GM23338 (cell line): ENCODE data around the gene KDM6B. TPM values are rescaled to one million over a fixed set of nuclear protein-coding genes. Genes with fewer than 3 reads are reported as not detected.

Experiments used
- ATAC-seq: fragments of 200-7000 bp; cut with Tn5 transposase; 3 replicates; pipeline ENCODE4 v1.9.1; 2020
- DNase-seq: peaks from one replicate; pipeline ENCODE4 v3.0.0-alpha.2; 2015; ENCODE audit warnings: low spot score
- H2AFZ ChIP-seq: fragments of 200-600 bp; sonication (generic); 2 replicates; pipeline ENCODE4 v1.8.0; 2016; ENCODE audit warnings: antibody characterized with exemption, mild to moderate bottlenecking, moderate library complexity
- H3F3A ChIP-seq: fragments of 200-600 bp; sonication (generic); replicated peaks from 2 replicates; pipeline ENCODE4 v1.8.0; 2017; ENCODE audit warnings: antibody characterized with exemption, mixed run types, low read depth
- H3K27ac ChIP-seq: fragments of 200-600 bp; sonication (generic); 2 replicates; pipeline ENCODE4 v1.6.1; 2016; ENCODE audit warnings: low read depth
- H3K27me3 ChIP-seq: fragments of 200-600 bp; sonication (generic); 2 replicates; pipeline ENCODE4 v1.8.0; 2016; ENCODE audit warnings: mild to moderate bottlenecking, mixed run types, moderate library complexity; ENCODE audit not compliant: insufficient read depth
- H3K36me3 ChIP-seq: fragments of 200-600 bp; sonication (generic); 2 replicates; pipeline ENCODE4 v1.8.0; 2016; ENCODE audit warnings: mild to moderate bottlenecking; ENCODE audit not compliant: insufficient read depth
- H3K4me1 ChIP-seq: fragments of 200-600 bp; sonication (generic); 2 replicates; pipeline ENCODE4 v1.8.0; 2016; ENCODE audit warnings: mild to moderate bottlenecking, moderate library complexity; ENCODE audit not compliant: insufficient read depth
- H3K4me2 ChIP-seq: fragments of 200-600 bp; sonication (generic); 2 replicates; pipeline ENCODE4 v1.7.1; 2017; ENCODE audit warnings: mixed run types
- H3K4me3 ChIP-seq: fragments of 200-600 bp; sonication (generic); 2 replicates; pipeline ENCODE4 v1.6.1; 2016; ENCODE audit warnings: mixed run types
- H3K79me2 ChIP-seq: fragments of 200-600 bp; sonication (generic); replicated peaks from 2 replicates; pipeline ENCODE4 v1.8.0; 2017; ENCODE audit warnings: mild to moderate bottlenecking; ENCODE audit not compliant: insufficient read depth
- H3K9me2 ChIP-seq: fragments of 200-600 bp; sonication (generic); 2 replicates; pipeline ENCODE4 v1.8.0; 2017; ENCODE audit not compliant: insufficient read depth
- H4K20me1 ChIP-seq: fragments of 200-600 bp; sonication (generic); replicated peaks from 2 replicates; pipeline ENCODE4 v1.8.0; 2017; ENCODE audit warnings: mild to moderate bottlenecking; ENCODE audit not compliant: insufficient read depth
- H3K27ac Mint-ChIP-seq: 2 replicates; pipeline ENCODE4 v1.8.0; 2020; ENCODE audit warnings: inconsistent platforms, mild to moderate bottlenecking, moderate library complexity, mixed read lengths
- H3K27me3 Mint-ChIP-seq: 3 replicates; pipeline ENCODE4 v1.8.0; 2022; ENCODE audit warnings: low read depth, mild to moderate bottlenecking, moderate library complexity, mixed read lengths, inconsistent platforms; ENCODE audit not compliant: insufficient read depth, poor library complexity
- H3K36me3 Mint-ChIP-seq: 3 replicates; pipeline ENCODE4 v1.8.0; 2021; ENCODE audit warnings: low read depth, mild to moderate bottlenecking, inconsistent platforms, moderate library complexity, mixed read lengths
- H3K4me1 Mint-ChIP-seq: 3 replicates; pipeline ENCODE4 v1.8.0; 2020; ENCODE audit warnings: mild to moderate bottlenecking, inconsistent platforms, mixed read lengths
- H3K4me3 Mint-ChIP-seq: 3 replicates; pipeline ENCODE4 v1.8.0; 2021; ENCODE audit warnings: moderate library complexity, mild to moderate bottlenecking, inconsistent platforms, mixed read lengths
- H3K9me3 Mint-ChIP-seq: 3 replicates; pipeline ENCODE4 v1.8.0; 2020; ENCODE audit warnings: moderate library complexity, mild to moderate bottlenecking, inconsistent platforms, mixed read lengths
- CREB1 ChIP-seq: fragments of 250-450 bp; sonication (Bioruptor Pico); IDR thresholded peaks from 2 replicates; pipeline ENCODE4 v1.5.0; 2020; ENCODE audit warnings: low read depth, mild to moderate bottlenecking, moderate library complexity
- EZH2 ChIP-seq: fragments of 200-600 bp; sonication (generic); IDR thresholded peaks from one replicate; pipeline ENCODE4 v1.8.0; 2017; ENCODE audit warnings: antibody characterized with exemption, mild to moderate bottlenecking, low read depth; ENCODE audit not compliant: unreplicated experiment
- EZH2phosphoT487 ChIP-seq: fragments of 200-600 bp; sonication (generic); IDR thresholded peaks from one replicate; pipeline ENCODE4 v1.8.1; 2018; ENCODE audit warnings: antibody characterized with exemption; ENCODE audit not compliant: unreplicated experiment
- JUNB ChIP-seq: IDR thresholded peaks from one replicate; pipeline ENCODE4 v1.6.1; 2016; ENCODE audit warnings: antibody characterized with exemption; ENCODE audit not compliant: unreplicated experiment
- NANOG ChIP-seq: IDR thresholded peaks from 2 replicates; pipeline ENCODE4 v1.6.1; 2016; ENCODE audit warnings: antibody characterized with exemption, borderline replicate concordance
- POLR2AphosphoS5 ChIP-seq: IDR thresholded peaks from 2 replicates; pipeline ENCODE4 v1.6.1; 2016; ENCODE audit warnings: antibody characterized with exemption, low read depth
- STAT1 ChIP-seq: IDR thresholded peaks from one replicate; pipeline ENCODE4 v1.6.1; 2016; ENCODE audit warnings: antibody characterized with exemption; ENCODE audit not compliant: unreplicated experiment
- ZNF114 ChIP-seq: fragments of 250-450 bp; sonication (Bioruptor Pico); IDR thresholded peaks from 2 replicates; pipeline ENCODE4 v1.5.0; 2020; ENCODE audit warnings: mild to moderate bottlenecking, moderate library complexity
- ZNF331 ChIP-seq: fragments of 250-450 bp; sonication (Bioruptor Pico); IDR thresholded peaks from 2 replicates; pipeline ENCODE4 v1.5.0; 2020; ENCODE audit warnings: low read depth, mild to moderate bottlenecking, moderate library complexity
- polyA plus RNA-seq: library from polyadenylated mRNA; unstranded; fragments of >200 nt; fragmentation: Nextera tagmentation; extraction: Ambion mirVana; gene quantifications from 2 replicates; pipeline ENCODE4 v1.2.1, GENCODE V29; 2016
- total RNA-seq: library from RNA; depleted of rRNA; stranded (reverse); fragments of >200 nt; shearing (Covaris generic); gene quantifications from 2 replicates; pipeline ENCODE4 v1.2.3, GENCODE V29; 2014
- TF ChIP-seq, protein P1 (sequence below): IDR thresholded peaks from 2 replicates; pipeline ENCODE4 v1.6.1; 2016; ENCODE audit warnings: antibody characterized with exemption
- TF ChIP-seq, protein P2 (sequence below), 2 experiments: fragments of 200-600 bp in 1 of 2; sonication (generic) in 1 of 2; conservative IDR thresholded peaks; 2 replicates each; pipeline versions ENCODE4 v1.5.1 to v1.6.1; 2016 to 2017; ENCODE audit warnings: antibody characterized with exemption in 2 of 2, low read depth in 2 of 2, mild to moderate bottlenecking in 2 of 2, moderate library complexity in 1 of 2
- TF ChIP-seq, protein P3 (sequence below): IDR thresholded peaks from one replicate; pipeline ENCODE4 v1.6.1; 2018; ENCODE audit warnings: antibody characterized with exemption; ENCODE audit not compliant: unreplicated experiment

Gene KDM6B
- total and polyA plus RNA-seq, 2 experiments from 2014 or later = 1.1 to 1.4 TPM

DNA sequence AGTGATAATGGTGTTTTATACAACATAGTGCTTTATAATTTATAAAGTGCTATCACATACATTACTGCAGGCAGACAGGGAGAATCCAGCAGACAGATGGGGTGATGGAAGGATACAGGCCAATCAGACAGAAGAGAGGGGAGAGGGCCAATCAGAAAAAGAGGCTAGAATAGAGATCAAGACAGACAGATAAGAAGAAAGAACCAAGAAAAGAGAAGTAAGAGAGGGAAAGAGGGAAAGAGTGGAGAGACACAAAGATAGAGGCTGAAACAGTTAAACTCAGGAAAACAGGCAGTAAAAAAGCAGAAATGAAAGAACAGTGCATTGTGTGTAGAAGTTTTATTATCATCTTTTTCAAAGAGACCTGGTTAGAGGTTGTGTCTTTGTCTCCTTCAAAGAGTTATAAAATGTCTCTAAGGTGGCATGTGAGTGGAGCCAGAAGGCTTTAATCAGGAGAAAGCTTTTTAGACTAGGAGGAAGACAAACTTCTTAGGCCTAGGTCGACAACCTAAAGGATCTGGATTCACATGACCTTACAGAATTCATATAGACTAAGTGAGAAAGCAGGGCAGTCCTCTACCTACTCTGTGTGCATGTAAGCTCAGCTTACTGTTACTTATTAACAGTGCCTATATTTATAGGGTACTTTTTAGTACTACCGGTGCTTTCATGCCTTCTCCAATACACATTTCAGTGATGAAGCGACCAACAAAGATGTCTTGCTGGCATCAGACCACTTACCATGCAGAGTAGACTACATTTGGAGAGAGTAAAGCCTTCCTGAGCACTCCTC is 46.3 kb downstream of the KDM6B start:
- Histone ChIP-seq H3K4me1 (peaks cover 15% of the 10 kb centered on the region; the same call in 1 of the 2 replicates), H3K36me3 (no peaks in the 10 kb centered on the region), H3K27me3 (peaks cover 40% of the 10 kb centered on the region), H3K79me2 (no peaks in the 10 kb centered on the region), H3K27ac (no peak overlapping the region), H4K20me1 (no peaks in the 10 kb centered on the region), H2AFZ (no peak overlapping the region), H3F3A (no peaks in the 10 kb centered on the region), H3K4me2 (no peak overlapping the region), H3K4me3 (no peak overlapping the region), H3K9me2 (no peaks in the 10 kb centered on the region)
- no peak overlapping the region for H3K27ac Mint-ChIP-seq
- no peaks in the 10 kb centered on the region; the same call in 2 of the 3 replicates for H3K9me3 Mint-ChIP-seq
- H3K4me3 Mint-ChIP-seq = no peak overlapping the region
- ATAC-seq (no peak), DNase-seq (no peak)
- TF ChIP-seq JUNB (no peak), CREB1 (CRISPR knock-in tag) (no peak), POLR2AphosphoS5 (no peak), EZH2phosphoT487 (no peak), ZNF114 (CRISPR knock-in tag) (no peak), STAT1 (no peak), EZH2 (no peak)
- TF ChIP-seq, protein P1, sequence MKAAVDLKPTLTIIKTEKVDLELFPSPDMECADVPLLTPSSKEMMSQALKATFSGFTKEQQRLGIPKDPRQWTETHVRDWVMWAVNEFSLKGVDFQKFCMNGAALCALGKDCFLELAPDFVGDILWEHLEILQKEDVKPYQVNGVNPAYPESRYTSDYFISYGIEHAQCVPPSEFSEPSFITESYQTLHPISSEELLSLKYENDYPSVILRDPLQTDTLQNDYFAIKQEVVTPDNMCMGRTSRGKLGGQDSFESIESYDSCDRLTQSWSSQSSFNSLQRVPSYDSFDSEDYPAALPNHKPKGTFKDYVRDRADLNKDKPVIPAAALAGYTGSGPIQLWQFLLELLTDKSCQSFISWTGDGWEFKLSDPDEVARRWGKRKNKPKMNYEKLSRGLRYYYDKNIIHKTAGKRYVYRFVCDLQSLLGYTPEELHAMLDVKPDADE = no peak
- peaks cover 3% of the 10 kb centered on the region; the same call in 1 of the 3 replicates for H3K4me1 Mint-ChIP-seq
- H3K27me3 Mint-ChIP-seq = peaks cover 2% of the 10 kb centered on the region
- H3K36me3 Mint-ChIP-seq = no peaks in the 10 kb centered on the region

DNA sequence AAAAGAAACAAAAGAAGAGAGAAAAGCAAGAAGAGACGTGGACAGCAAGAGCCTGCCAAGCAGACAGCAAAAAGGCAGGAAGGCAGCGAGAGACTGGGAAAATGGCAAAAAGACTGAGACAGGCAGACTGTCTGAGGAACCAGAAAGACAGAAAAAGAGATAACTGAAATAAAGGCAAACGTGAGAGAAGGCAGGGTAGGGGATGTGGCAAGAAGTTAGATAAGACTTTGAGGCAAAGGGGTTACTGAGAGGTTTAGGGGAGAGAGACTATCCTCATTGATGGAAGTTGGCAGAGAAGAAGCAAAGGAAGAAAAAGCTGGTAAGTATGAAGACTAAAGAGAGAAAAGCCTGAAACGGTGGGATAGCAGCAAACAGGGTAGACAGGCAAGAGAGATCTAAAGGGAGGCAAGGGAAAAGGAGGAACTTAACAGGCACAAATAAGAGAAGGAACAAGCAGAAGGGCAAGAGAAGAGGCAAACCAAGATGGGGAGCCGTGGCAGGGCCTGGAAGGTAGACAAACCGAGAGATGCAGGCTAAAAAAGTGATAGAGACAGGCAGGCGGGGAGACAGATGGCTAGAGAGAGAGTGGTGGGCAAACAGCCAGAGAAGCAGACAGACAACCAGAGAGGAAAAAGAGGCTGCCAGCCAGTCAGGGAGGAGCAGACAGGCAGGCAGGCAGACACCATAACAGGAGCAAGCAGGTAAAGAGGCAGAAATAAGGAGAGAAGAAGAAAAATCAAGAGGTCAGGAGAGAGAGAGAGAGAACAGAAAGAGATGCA is 47.4 kb downstream of the KDM6B start:
- H3K4me1 ChIP-seq = peaks cover 20% of the 10 kb centered on the region; the same call in 1 of the 2 replicates
- Mint-ChIP-seq H3K27ac (no peak overlapping the region), H3K4me1 (peaks cover 3% of the 10 kb centered on the region; the same call in 1 of the 3 replicates), H3K4me3 (no peak overlapping the region), H3K36me3 (no peaks in the 10 kb centered on the region; the same call in 2 of the 3 replicates), H3K27me3 (peaks cover 2% of the 10 kb centered on the region), H3K9me3 (no peaks in the 10 kb centered on the region; the same call in 2 of the 3 replicates)
- H3K27me3 ChIP-seq = peaks cover 51% of the 10 kb centered on the region
- H4K20me1 ChIP-seq = no peaks in the 10 kb centered on the region
- no peaks in the 10 kb centered on the region for H3K9me2 ChIP-seq
- H3K79me2 ChIP-seq = no peaks in the 10 kb centered on the region
- DNase-seq = no peak
- peaks cover 5% of the 10 kb centered on the region for H3F3A ChIP-seq
- H3K4me3 ChIP-seq = no peak overlapping the region
- no peak overlapping the region for H3K27ac ChIP-seq
- no peak overlapping the region for H3K4me2 ChIP-seq
- H3K36me3 ChIP-seq = no peaks in the 10 kb centered on the region
- ATAC-seq = no peak
- no peak overlapping the region for H2AFZ ChIP-seq
- TF ChIP-seq, protein P2, sequence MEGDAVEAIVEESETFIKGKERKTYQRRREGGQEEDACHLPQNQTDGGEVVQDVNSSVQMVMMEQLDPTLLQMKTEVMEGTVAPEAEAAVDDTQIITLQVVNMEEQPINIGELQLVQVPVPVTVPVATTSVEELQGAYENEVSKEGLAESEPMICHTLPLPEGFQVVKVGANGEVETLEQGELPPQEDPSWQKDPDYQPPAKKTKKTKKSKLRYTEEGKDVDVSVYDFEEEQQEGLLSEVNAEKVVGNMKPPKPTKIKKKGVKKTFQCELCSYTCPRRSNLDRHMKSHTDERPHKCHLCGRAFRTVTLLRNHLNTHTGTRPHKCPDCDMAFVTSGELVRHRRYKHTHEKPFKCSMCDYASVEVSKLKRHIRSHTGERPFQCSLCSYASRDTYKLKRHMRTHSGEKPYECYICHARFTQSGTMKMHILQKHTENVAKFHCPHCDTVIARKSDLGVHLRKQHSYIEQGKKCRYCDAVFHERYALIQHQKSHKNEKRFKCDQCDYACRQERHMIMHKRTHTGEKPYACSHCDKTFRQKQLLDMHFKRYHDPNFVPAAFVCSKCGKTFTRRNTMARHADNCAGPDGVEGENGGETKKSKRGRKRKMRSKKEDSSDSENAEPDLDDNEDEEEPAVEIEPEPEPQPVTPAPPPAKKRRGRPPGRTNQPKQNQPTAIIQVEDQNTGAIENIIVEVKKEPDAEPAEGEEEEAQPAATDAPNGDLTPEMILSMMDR (conservative IDR thresholded peaks at IDR 0.05; ENCODE audit: low read depth in 2 of 2) = no peak
- TF ChIP-seq, protein P3, sequence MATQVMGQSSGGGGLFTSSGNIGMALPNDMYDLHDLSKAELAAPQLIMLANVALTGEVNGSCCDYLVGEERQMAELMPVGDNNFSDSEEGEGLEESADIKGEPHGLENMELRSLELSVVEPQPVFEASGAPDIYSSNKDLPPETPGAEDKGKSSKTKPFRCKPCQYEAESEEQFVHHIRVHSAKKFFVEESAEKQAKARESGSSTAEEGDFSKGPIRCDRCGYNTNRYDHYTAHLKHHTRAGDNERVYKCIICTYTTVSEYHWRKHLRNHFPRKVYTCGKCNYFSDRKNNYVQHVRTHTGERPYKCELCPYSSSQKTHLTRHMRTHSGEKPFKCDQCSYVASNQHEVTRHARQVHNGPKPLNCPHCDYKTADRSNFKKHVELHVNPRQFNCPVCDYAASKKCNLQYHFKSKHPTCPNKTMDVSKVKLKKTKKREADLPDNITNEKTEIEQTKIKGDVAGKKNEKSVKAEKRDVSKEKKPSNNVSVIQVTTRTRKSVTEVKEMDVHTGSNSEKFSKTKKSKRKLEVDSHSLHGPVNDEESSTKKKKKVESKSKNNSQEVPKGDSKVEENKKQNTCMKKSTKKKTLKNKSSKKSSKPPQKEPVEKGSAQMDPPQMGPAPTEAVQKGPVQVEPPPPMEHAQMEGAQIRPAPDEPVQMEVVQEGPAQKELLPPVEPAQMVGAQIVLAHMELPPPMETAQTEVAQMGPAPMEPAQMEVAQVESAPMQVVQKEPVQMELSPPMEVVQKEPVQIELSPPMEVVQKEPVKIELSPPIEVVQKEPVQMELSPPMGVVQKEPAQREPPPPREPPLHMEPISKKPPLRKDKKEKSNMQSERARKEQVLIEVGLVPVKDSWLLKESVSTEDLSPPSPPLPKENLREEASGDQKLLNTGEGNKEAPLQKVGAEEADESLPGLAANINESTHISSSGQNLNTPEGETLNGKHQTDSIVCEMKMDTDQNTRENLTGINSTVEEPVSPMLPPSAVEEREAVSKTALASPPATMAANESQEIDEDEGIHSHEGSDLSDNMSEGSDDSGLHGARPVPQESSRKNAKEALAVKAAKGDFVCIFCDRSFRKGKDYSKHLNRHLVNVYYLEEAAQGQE = no peak
- no peak for TF ChIP-seq NANOG
- no peak for TF ChIP-seq JUNB
- TF ChIP-seq CREB1 (CRISPR knock-in tag) = no peak
- no peak for TF ChIP-seq EZH2
- TF ChIP-seq ZNF114 (CRISPR knock-in tag) = no peak
- no peak for TF ChIP-seq ZNF331 (CRISPR knock-in tag)
- TF ChIP-seq POLR2AphosphoS5 = no peak
- TF ChIP-seq, protein P1 = no peak
